ENCODE data around the gene PHLDB2.

DNA sequence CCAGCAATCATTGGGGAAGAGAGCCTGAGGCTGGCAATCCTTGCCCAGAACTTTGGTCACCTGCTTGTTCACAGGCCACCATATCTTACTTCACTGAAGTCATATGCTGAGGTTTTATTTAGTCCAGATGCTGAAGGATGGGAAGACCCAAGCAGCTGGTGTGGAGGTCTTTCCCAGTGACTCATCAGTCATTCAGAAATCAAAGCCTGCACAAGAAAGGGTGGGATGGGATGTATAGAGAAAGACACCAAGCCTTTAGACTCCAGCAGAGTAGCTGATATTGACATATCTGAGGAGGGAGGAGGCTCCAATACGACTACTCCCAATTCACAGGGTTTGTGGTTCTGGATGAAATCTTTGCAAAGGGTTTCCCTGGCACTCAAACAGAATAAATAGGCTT lies 13.0 kb upstream of the PHLDB2 start:
- TF ChIP-seq TAF1 (IDR thresholded peaks at IDR 0.05; ENCODE audit: borderline replicate concordance, insufficient read depth, low read length) (no peak), POLR2AphosphoS5 (IDR thresholded peaks at IDR 0.05; ENCODE audit: low read depth, low read length) (no peak)
